Fibroblast of pulmonary artery (primary cell): ENCODE data around the gene PCARE.
"Not testable (repeated sequence)": the region's sequence is repeated elsewhere in the genome, so short reads cannot be mapped to it uniquely, and the experiment has no call there.

Experiments
- DNase-seq: peaks from one replicate; pipeline ENCODE4 v3.0.0-alpha.2; 2010; ENCODE audit warnings: low read depth
- H3K4me3 ChIP-seq: replicated peaks from 2 replicates; pipeline ENCODE4 v1.5.1; 2011; ENCODE audit warnings: low read depth, mild to moderate bottlenecking, control low read depth, low read length, moderate library complexity
- CTCF ChIP-seq: IDR thresholded peaks from 2 replicates; pipeline ENCODE4 v1.5.1; 2011; ENCODE audit warnings: mild to moderate bottlenecking, control low read depth, low read length, inconsistent platforms; ENCODE audit errors: missing control alignments

Gene PCARE

DNA sequence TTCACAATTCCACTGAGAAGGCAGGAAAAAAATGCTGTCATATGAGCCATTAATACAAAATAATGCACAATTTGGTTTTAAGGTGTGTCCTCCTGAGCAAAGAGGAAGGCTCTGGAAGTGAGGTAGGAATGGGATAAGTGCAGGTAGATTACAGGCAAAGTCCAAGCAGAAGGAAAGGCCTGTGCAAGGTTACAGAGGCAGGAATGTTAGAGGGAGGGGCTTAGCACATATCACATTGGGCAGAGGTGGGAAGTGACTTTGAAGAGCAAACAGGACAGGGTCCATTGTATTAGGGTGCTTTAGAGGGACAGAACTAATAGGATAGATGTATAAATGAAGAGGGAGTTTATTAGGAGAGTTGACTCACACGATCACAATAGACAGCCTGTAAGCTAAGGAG, 26.2 kb upstream of the PCARE start:
- no peak for TF ChIP-seq CTCF
- DNase-seq, result no peak
- H3K4me3 ChIP-seq, result no peak overlapping the region

GRCh38 chr2:29097569-29097968, 23.2 kb upstream of the PCARE start:
- TF ChIP-seq CTCF, result no peak
- DNase-seq, result no peak
- H3K4me3 ChIP-seq, result no peak overlapping the region

DNA sequence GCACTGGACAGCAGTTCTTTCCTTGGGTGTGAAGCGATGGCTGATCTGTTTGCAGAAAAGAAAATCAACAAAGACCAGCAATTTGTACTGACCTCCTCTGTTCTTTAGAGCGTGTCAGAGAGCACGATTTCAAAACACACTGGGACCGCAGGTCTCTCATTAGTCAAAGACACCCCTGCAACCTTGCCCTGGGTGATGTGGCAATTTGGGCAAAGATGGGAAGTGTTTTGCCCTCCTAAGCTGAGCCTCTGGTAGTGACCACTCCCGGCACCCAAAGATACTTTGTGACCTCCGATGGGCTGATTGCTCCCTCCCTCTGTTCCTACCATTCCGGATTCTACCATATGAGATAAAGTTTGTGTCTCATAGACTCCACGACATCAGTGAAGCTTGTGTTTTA, 22.6 kb upstream of the PCARE start:
- TF ChIP-seq CTCF, result no peak
- DNase-seq, result no peak
- H3K4me3 ChIP-seq, result no peak overlapping the region

- not testable (repeated sequence) for DNase-seq, H3K4me3 ChIP-seq
Measured at GRCh38 chr2:29090311-29090710, 16.0 kb upstream of the PCARE start.

DNA sequence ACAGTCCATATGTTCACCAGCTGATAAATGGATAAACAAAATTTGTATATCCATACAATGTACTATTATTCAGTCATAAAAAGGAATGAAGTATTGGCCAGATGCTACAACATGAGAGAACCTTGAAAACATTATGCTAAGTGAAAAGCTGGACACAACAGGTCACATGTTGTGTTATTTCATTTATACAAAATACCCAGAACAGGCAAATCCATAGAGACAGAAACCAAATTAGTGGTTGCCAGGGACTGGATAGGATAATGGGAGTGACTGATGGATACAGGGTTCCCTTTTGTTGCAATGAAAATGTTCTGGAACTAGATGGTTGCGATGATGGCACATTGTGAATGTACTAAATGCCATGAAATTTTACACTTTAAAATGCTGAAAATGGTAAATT, 10.2 kb upstream of the PCARE start:
- DNase-seq, result no peak

DNA sequence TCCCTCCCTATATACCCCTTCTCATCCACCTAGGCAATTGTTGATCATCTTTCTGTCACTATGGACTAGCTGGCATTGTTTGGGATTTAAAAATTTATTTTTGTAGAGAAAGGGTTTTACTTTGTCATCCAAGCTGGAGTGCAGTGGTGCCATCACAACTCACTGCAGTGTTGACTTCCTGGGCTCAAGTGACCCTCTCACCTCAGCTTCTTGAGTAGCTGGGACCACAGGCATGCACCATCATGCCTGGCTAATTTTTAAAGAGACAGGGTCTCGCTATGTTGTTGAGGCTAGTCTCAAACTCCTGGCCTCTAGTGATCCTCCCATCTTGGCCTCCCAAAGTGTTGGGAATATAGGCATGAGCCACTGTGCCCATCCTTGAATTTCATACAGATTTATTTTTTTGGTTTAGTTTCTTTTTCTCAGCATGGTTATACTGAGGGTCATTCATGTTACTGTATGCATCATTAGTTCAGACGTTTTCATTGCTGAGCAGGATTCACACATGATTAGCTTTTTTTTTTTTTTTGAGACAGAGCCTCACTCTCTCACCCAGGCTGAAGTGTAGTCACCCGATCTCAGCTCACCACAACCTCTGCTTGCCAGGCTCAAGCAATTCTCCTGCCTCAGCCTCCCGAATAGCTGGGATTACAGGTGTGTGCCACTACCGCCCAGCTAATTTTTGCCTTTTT, 8.6 kb upstream of the PCARE start:
- TF ChIP-seq CTCF, result no peak
- no peak overlapping the region for H3K4me3 ChIP-seq
- no peak for DNase-seq

More for the DNA sequence above, 10.2 kb upstream of the PCARE start:
- TF ChIP-seq CTCF, result no peak
- no peak overlapping the region for H3K4me3 ChIP-seq

DNA sequence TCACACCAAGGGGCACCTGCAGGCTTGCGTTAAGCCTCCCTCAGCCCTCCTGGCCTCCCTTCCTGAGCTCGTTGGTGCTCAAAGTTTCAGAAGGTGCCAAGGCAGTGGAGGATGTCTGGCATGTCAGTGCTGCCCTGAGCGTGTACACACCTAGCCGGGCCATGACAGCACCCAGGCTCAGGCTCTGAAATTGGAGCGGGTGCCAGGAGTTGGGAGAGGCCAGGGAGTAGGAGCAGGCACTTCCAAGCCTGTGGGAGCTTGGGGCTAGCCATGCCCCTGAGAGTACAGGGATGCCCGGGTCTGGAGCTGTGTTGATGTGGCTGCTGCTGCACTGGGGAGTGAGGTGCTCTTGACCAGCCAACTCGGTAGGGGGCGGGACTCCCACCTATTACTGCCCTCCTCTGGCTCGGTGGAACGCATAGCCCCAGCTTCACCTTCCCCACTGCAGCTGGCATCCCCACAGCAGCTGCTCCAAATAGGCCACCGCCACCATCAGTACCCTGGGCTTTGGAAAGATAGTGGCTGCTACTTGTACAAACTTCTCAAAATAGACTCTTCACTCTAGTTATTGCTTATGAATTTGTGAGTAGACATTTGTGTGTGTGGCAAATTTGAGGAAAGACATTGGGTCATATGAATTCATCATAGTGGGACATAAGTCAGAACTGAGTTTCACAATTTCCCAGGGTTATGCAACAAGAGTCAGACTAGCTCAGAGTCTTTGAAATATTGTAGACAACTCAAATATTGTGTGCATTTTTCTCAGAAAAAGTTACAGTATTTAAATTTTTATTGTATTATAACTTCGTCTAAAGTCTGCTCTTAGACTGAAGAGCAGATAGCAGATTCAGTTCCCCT, 6.8 kb upstream of the PCARE start:
- peak; percentile 68 for DNase-seq
- no peak for TF ChIP-seq CTCF
- no peak overlapping the region for H3K4me3 ChIP-seq
